GM21723 (cell line): ENCODE data around the gene PDE5A.

Source experiments
- ATAC-seq: cut with Tn5 transposase; IDR thresholded peaks from one replicate; pipeline ENCODE4 v1.9.1; 2021; ENCODE audit warnings: mild to moderate bottlenecking, moderate library complexity; ENCODE audit not compliant: unreplicated experiment

Gene PDE5A

DNA sequence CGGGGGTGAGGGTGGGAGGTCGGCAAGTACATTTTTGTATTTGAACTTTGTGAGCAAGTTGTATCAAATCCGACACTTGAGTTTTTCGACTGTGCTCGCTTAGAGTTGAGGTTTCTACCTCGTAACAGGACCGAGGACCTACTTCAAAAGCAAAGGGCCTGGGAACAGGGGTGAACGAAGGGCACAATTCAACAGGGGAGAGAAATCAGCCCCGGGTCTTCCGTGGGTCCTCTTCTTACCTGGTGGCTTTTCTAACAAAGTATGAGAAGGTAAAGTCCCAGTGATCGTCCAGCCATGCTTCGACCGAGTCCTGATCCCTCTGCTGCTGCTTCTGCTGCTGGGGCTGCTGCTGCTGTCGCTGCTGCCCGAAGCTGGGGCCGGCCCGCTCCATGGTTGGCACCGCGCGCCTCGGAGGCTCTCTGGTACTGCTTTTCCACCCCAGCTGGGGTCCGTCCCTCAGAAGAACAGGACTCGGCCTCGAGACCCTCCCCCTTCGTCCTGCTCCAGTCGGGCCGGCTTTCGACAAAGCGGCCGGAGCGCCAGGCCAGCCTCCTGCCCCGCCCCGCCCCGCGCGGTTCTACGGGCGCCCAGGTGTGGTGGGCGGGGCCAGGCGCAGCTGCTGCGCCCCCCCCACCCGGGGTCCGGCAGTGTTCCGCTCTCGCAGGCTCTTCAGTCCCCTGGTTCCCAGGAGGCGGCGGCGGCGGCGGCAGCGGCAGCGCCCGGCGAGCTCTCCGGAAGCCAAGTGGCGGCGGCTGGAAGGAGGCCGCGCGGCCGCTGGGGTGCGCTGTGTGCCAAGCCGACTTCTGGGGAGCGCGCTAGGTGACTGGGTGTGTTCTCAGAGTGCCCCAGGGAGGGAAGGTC, at the start of gene PDE5A:
PDE5A (minus strand) TSS at position 524 of the 861 bp plus-strand sequence; CDS start at position 391, 133 bp downstream.
- peak; percentile 92 for ATAC-seq

DNA sequence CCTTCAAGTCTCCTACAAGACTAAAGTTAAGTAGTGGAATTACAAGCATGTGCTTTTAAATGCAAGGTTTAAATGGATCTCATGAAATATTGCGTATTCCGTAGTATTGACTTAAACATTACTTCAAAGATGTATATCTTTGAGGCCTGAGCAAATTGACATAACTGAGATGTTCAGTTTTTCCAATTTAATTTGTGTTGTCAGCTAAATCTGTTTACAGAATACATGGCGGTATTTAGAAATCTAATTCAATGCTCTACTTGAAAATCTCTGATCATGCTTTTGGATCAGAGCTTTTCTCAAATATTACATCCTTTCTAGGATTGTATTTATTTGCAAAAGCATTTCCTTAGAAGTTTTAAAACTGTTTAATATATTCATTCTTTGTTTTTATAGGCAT, 47.5 kb upstream of the PDE5A start:
- no peak for ATAC-seq

DNA sequence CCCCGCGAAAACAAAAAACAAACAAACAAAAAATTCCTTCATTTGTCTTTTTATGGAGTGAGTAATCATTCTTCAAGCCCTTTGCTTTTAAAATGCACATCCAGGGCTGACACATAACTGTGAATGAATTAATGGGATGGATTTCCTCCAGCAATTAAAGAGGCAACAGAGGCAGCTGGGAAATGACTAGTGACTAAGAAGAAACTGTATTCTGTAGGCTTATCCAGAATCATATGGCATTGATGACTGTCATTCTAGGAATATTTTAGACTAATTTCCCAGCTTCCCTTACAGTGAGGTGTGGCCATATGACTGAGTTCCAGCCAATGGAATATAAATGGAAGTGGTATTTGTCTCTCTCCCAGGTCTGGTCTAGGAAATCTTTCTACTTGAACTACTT, 46.8 kb upstream of the PDE5A start:
- no peak for ATAC-seq

- ATAC-seq, result no peak
These were observed 44.3 kb upstream of the PDE5A start for GRCh38 chr4:119672938-119673337.

DNA sequence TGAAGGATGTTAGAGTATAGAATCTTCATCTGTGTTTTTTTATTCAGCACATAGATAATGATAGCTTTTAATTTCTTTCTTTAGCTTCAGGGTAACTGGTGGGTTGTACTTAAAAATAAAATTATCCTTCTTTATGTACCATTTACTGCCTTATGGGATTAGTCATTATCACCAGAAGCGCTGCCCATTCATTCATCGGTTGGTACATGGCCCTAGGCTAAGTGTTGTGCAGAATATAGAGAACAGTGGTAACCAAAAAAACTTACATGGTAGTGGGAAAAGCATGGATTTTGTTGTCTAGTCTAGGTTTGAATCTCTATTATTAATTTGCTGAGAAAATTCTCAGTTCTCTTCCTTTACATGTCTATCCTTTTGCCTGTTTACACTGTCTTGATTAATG, 43.5 kb upstream of the PDE5A start:
- no peak for ATAC-seq

GRCh38 chr4:119671205-119671604, 42.6 kb upstream of the PDE5A start:
- no peak for ATAC-seq

DNA sequence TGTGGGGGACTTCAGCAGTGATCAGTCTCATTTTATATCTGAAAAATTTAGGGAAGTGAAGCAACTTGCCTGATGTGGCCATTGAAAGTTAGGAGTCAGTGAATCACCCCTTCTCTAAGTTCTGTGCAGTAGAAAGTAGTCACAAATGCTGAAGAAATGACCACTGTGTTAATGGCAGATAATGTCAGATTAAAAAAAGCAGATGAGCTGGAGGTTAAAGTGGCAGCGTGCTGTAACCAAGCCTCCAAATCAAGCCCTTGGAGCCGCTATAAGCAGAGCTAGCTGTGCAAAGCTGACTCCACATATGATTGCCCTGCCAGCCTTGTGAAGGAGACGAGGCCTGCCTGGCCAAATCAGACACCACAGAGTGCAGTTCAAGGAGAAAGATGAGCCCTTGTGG, 39.2 kb upstream of the PDE5A start:
- ATAC-seq, result no peak

DNA sequence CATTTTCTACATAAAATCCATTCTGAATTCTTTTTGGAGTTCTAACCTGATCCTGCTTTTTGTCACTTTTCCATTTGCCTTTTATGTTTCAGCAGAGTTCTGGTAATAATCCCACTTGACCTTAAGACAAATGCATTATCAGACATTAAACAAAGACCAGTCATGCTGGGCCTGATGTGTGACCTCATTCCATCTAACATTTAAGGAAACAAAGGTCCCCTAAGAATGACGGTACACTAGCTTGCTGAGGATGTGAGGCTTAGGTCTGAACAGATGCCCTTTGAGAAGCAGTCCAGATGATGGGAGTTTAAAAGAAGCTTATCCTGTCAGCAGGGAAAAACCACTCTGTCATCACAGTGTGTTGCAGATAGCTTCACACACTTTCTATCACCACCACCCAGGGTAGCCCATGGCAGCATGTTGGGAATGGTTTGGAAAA, 38.1 kb upstream of the PDE5A start:
- no peak for ATAC-seq

GRCh38 chr4:119665752-119666151, 37.1 kb upstream of the PDE5A start:
- ATAC-seq, result no peak

- no peak for ATAC-seq
These were observed 35.7 kb upstream of the PDE5A start for GRCh38 chr4:119664168-119664907.

- ATAC-seq, result peak; percentile 62
These were observed 34.7 kb upstream of the PDE5A start for GRCh38 chr4:119663160-119663788.

GRCh38 chr4:119662612-119663011, 34.0 kb upstream of the PDE5A start:
- peak; percentile 22 for ATAC-seq

DNA sequence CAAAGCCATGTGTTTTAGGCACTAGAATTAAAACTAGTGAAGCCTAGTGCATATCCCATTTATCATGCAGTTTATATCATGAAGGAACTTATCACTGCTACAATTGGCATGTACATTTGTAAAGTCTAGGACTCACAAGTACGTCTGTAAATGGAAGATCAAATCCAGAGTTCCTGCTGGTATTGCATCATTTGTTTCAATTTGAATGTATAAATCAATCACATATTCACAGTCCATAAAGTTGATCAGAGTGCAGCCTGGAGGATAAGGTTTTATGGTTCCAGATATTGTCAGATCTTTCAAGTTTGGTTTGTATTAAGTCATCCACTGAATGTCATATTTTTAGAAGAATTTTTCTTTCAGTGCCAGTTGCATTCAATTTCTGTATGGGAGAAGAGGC, 32.6 kb upstream of the PDE5A start:
- no peak for ATAC-seq

GRCh38 chr4:119659576-119659975, 31.0 kb upstream of the PDE5A start:
- no peak for ATAC-seq

- ATAC-seq, result no peak
These were observed 28.6 kb upstream of the PDE5A start for GRCh38 chr4:119657111-119657611.

- no peak for ATAC-seq
These were observed 27.7 kb upstream of the PDE5A start for GRCh38 chr4:119656342-119656741.

DNA sequence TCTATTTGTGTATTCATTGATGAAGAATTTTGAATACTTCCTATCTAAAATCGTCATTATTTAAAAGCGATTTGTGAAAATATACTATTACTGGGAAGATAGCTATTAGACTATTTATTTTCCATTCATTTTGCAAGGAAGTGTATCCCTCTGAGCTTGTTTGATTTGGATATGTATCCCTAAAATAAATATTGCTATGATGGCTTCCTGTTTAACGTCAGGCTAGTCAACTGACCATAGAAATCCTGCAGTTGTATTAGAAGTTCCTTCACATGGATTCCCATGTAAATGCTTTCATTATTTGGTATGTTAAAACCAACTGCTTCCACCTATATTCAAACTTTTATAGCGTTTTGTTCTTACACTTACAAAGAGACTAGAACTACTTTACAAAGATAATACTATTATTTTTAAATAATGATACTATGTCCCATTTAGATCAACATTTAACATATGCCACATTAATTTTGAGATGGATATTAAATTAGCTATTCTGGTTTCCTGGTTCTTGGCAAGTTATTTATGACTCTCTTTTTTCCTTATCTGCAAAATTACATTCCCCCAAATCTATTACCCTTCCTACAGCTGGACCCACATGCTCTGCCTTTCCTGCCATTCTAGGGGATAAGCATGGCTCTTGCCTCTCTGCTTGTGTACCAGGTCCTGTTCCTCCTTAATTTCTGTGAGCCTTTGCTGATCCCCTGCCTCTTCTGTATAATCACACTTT, 26.7 kb upstream of the PDE5A start:
- no peak for ATAC-seq

- no peak for ATAC-seq
These were observed 25.4 kb upstream of the PDE5A start for GRCh38 chr4:119653990-119654389.

DNA sequence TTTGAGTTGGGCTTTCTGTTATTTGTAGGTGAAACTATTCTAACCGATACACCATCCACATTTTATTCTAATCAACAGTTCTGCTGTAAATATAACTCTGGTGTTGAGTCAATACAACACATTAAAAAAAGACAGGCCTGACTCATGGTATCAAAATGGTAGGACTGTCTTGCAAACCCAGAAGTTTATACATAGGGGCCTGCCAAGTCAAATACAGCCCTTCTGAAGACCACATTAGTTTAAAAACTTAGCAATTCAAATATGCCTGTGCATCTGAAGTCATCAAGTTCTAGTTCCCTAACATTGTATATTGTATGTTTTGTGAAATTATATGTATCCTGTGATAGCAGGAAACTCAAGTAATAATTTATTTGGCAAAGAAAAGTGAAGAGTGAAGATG, 24.4 kb upstream of the PDE5A start:
- ATAC-seq, result no peak

DNA sequence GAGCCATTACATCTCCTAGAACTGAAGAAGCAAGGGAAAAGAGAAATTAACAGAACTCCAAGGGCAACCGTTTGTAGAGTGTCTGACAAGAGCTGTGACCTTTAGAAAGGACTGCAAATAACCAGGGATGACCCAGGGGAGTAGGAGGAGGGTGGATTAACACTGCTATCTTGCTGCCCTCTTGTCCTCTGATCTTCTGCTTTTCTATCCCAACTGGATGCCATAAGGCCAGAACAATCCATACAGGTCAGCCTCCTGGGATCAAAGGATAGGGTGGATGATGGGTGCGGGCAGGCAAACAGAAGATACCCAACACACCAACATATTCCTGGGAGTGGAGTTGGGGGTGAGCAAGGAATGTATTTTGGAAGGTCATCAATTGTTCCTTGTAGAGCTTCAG, 19.8 kb upstream of the PDE5A start:
- no peak for ATAC-seq

DNA sequence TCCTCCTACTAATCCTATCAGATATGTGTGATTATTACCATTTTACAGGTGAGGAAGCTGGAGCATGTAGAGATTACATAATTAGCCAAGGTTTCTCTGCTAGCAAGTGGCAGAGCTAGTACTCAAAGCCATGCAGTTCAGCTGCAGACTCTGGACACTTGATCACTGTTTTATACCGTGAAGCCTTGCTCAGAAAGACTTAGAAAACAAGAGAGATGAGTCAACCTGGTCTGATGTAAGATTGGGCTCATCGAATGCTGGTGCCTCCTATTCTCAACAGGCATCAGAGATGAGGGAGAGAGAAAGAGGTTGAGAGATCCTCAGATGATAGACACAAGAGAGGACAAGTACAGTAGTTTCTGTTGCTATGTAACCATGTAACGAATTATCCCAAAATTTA, 19.0 kb upstream of the PDE5A start:
- no peak for ATAC-seq
